ENCODE data around the gene ARHGAP15. TPM values are rescaled to one million over a fixed set of nuclear protein-coding genes. Genes with fewer than 3 reads are reported as not detected.

Gene ARHGAP15
- total RNA-seq, 1 donor from 2014 or later, result 56.2 TPM

DNA sequence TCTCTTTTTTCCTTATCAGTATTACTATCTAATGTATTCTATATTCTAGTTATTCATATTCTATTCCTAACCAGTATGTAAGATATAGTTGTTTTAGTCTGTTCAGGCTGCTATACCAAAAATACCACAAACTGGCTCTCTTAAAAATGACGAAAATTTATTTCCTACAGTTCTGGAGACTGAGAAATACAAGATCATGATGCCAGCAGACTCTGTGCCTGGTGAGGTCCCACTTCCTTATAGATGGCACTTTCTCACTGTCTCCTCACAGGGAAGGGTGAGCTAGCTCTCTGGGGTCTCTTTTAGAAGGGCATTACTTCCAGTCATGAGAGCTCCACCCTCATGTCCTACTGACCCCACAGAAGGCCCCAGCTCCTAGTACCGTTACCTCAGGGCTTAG is 4.8 kb upstream of the ARHGAP15 start:
- Mint-ChIP-seq H3K27ac (no peak overlapping the region), H3K27me3 (no peaks in the 10 kb centered on the region), H3K9me3 (no peaks in the 10 kb centered on the region), H3K4me3 (no peak overlapping the region), H3K36me3 (ENCODE audit: low read depth) (peaks cover 6% of the 10 kb centered on the region), H3K4me1 (peaks cover 26% of the 10 kb centered on the region)
- DNase-seq, result peak; percentile 55
- intact Hi-C loops (cut with micrococcal nuclease), result no loop called here

DNA sequence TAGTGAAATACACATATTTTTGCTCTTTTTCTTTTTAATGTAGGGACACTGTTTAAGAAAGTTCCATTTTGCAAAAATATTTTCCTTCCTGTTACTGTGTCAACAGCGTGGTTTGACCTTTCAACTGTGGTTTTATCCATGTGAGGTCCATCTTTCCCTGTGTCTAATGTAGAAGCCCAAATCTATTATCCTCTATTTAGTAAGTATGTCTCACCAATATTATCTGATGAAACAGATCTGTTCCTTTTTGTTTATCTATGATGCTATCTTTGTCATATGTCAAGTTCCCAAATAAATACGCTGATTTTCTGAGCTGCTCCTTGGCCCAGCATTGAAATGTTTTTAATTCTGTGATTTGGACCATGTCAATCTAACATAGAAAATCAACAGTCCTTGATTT is 3.5 kb upstream of the ARHGAP15 start:
- Mint-ChIP-seq H3K9me3 (no peaks in the 10 kb centered on the region), H3K4me1 (peaks cover 22% of the 10 kb centered on the region), H3K27me3 (no peaks in the 10 kb centered on the region), H3K4me3 (peak overlapping the region; percentile 53), H3K36me3 (ENCODE audit: low read depth) (peaks cover 2% of the 10 kb centered on the region), H3K27ac (peak overlapping the region; percentile 39)
- peak; percentile 37 for DNase-seq
- intact Hi-C loops (cut with micrococcal nuclease), result no loop called here

DNA sequence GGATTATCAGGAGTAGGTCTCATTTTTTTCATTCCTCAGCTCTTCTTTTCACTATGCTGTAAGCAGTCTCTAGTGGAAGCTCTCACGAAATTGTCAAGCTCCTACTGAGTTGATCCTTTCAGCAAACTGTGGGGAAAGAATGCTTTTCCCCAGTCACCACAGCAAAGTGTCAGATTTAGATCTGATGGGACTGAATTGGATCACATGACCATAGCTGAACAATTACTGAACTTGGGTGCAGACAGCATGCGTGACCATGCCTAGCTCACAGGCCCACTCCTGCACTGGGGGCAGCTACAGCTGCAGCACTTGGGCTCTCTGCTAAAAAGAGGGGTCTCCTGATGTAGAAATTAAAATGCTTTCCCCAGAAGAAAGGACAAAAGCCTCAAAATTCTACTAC is 3.1 kb downstream of the ARHGAP15 start:
- peak overlapping the region; percentile 82 for H3K4me3 Mint-ChIP-seq
- H3K36me3 Mint-ChIP-seq (ENCODE audit: low read depth), result peaks cover 35% of the 10 kb centered on the region
- intact Hi-C loops (cut with micrococcal nuclease), result loop anchor here (5.0 to 10.0 kb wide), 2 partner anchors 1200 to 1382 kb away; a partner anchor contains a TSS
- peaks cover 56% of the 10 kb centered on the region for H3K4me1 Mint-ChIP-seq
- H3K27me3 Mint-ChIP-seq, result no peaks in the 10 kb centered on the region
- peak overlapping the region; percentile 77 for H3K27ac Mint-ChIP-seq
- H3K9me3 Mint-ChIP-seq, result no peaks in the 10 kb centered on the region
- peak; percentile 70 for DNase-seq

DNA sequence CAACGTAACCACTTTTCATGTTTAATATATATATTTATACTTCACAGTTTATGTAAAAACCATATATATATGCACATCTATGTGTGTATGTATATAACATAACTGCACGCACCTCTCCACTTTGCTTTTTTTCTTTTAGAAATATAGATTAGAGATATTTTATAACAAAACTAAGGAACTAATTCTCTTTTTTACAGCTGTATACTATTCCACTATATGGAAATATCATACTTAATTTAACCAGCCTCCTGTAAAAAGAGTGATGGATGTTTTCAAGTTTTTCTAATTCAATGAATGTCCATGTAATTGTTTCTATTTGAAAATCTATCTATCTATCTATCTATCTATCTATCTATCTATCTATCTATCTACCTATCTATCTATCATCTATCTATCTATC is 4.6 kb downstream of the ARHGAP15 start:
- no peaks in the 10 kb centered on the region for H3K27me3 Mint-ChIP-seq
- no peaks in the 10 kb centered on the region for H3K9me3 Mint-ChIP-seq
- H3K4me1 Mint-ChIP-seq, result peaks cover 60% of the 10 kb centered on the region
- intact Hi-C loops (cut with micrococcal nuclease), result loop anchor here (5.0 to 10.0 kb wide), 2 partner anchors 1199 to 1381 kb away; a partner anchor contains a TSS
- no peak overlapping the region for H3K4me3 Mint-ChIP-seq
- peaks cover 35% of the 10 kb centered on the region for H3K36me3 Mint-ChIP-seq (ENCODE audit: low read depth)
- DNase-seq, result no peak
- no peak overlapping the region for H3K27ac Mint-ChIP-seq

DNA sequence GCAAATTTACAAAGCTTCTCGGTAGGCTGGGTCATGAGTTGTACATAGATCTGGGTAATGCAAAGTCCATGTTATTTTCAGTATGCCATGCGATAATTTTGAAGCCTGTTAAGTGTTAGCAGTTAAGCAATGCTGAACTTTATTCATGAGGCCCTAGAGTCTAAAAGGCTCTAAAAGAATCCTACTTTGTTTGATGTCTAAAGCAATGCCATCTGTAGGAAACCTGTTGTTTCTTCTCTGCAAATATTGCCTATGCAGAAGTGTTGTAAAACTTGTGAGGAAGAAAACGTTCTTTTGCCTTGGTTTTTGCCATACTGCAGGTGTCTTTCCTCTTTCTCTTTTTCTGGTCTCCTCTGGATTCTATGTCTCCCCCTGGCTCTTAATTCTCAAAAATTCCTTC is 9.1 kb downstream of the ARHGAP15 start:
- H3K27me3 Mint-ChIP-seq, result no peaks in the 10 kb centered on the region
- peaks cover 37% of the 10 kb centered on the region for H3K36me3 Mint-ChIP-seq (ENCODE audit: low read depth)
- peaks cover 4% of the 10 kb centered on the region for H3K9me3 Mint-ChIP-seq
- intact Hi-C loops (cut with micrococcal nuclease), result loop anchor here (10.0 kb wide), 1 partner anchor 1377 kb away; no protein-coding TSS in a partner anchor
- H3K4me3 Mint-ChIP-seq, result peak overlapping the region; percentile 11
- no peak overlapping the region for H3K27ac Mint-ChIP-seq
- no peak for DNase-seq
- H3K4me1 Mint-ChIP-seq, result peaks cover 73% of the 10 kb centered on the region

DNA sequence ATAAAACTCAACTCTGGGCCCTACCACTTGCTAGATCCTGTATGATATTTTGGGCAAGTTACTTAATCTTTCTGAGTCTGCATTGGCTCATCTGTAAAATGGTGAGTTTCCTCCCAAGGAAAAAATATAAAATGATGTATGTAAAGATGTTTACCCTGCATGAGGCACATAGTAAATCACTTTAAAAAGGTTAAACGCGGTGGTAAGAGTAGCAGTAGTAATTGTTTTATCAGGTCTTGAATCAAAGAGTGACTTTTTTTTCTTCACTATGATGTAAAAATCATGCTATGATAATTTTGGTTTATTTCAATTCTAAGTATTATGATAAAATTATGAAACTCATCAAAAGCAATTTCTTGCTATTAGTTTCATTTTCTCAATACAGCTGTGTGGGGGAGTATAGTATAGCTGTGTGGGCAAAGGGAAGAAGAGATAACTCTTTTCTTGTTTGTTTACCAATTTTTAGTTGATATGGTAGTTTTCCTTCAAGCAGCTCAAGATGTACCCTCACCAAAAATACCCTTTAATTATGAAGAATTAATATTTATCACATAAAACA is 10.7 kb downstream of the ARHGAP15 start:
- Mint-ChIP-seq H3K9me3 (peaks cover 4% of the 10 kb centered on the region), H3K4me1 (peaks cover 78% of the 10 kb centered on the region), H3K27ac (peak overlapping the region; percentile 77), H3K36me3 (ENCODE audit: low read depth) (peaks cover 38% of the 10 kb centered on the region), H3K27me3 (no peaks in the 10 kb centered on the region), H3K4me3 (peak overlapping the region; percentile 76)
- intact Hi-C loops (cut with micrococcal nuclease), result loop anchor here (1.0 to 10.0 kb wide), 2 partner anchors 8 to 1375 kb away; no protein-coding TSS in a partner anchor
- DNase-seq, result no peak

DNA sequence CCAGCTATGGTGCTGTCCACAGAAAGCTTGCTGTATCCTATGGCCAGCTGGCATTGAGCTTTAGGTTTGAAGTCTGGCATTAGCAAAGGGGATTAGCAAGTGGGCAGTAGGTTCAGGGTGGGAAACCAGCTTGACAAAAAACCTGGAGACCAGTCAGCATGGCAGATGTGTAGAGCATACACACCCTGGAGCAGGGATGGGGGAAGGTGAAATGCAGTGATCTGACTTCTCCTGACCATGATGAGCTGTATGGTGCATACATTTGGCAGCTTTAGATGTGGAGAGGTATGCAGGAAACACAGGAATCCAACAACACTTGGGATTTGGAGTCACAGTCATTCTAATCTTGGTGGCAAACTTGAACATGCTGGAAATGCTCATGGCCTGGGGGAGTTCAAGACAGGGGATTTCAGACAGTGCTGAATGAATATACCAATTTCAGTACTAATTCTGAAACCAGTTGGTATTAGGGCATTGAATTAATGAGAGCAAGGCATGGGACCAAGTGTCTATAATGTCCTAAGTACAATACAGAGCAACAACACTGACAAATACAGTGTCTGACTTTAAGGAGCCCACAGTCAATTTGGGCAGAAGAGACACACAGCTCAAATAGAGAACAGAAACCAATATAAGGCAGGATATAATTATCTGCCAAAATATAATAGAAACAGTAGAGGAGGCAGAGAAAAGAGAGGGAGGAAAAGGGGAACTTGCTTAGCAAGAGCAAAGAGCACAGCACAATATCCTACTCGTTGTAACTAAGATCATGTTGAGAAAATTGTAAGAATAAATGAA is 11.8 kb downstream of the ARHGAP15 start:
- H3K36me3 Mint-ChIP-seq (ENCODE audit: low read depth), result peaks cover 34% of the 10 kb centered on the region
- no peaks in the 10 kb centered on the region for H3K27me3 Mint-ChIP-seq
- H3K4me3 Mint-ChIP-seq, result peak overlapping the region; percentile 76

DNA sequence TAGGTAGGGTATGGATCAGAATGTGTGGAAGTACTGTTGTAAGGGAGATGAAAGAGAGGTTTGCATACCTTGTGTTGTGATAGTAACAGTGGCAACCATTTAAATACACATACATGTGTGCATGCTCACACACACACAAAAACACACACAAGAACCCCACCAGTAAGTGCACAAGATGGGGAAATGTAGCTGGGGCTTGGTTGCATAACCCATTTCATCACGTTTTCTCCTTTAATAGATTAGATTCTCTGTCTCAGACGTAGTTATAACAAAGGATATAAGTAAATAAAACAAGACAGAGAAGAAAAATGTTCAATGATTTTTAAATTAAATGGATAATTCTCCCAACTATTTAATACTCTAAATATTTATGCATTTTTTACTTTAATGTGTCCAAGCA is 13.4 kb downstream of the ARHGAP15 start:
- Mint-ChIP-seq H3K4me1 (peaks cover 74% of the 10 kb centered on the region), H3K36me3 (ENCODE audit: low read depth) (peaks cover 29% of the 10 kb centered on the region), H3K4me3 (no peak overlapping the region), H3K9me3 (peaks cover 4% of the 10 kb centered on the region), H3K27me3 (no peaks in the 10 kb centered on the region), H3K27ac (no peak overlapping the region)
- no peak for DNase-seq
- intact Hi-C loops (cut with micrococcal nuclease), result no loop called here

More for the DNA sequence above, 11.8 kb downstream of the ARHGAP15 start:
- Mint-ChIP-seq H3K27ac (peak overlapping the region; percentile 79), H3K9me3 (peaks cover 4% of the 10 kb centered on the region), H3K4me1 (peaks cover 76% of the 10 kb centered on the region)
- intact Hi-C loops (cut with micrococcal nuclease), result loop anchor here (1.0 kb wide), 2 partner anchors 7 to 11 kb away; no protein-coding TSS in a partner anchor
- no peak for DNase-seq

DNA sequence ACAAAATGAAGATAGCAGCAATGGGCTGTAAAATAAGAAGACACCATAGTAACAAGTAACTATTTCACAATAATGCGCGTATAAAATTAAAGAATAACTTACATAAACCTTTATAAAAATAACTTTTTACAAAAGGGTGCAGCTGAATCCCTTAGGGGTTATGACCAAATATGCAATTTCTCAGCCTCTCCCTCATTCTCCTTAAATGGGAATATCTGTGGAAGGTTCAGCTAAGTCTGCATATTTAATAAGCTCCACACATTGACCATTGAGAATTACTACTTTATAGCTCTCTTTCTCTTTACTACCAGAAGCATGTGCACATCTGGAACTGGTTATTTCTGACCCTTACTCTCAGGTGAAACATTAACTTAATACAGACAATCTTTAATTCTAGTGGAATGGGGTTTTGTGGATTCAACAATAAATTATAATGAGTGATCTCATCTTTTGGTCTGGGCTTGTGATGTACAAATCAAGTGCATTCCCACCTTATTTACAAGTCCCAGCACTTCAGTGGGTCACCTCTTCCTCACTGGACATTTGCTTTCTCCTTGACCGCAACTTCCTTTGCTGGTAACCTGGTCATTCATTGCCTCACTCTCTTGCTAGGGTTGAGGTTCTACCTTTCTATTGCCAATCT is 15.7 kb downstream of the ARHGAP15 start:
- Mint-ChIP-seq H3K4me1 (peaks cover 71% of the 10 kb centered on the region), H3K36me3 (ENCODE audit: low read depth) (peaks cover 29% of the 10 kb centered on the region), H3K9me3 (no peaks in the 10 kb centered on the region), H3K27ac (peak overlapping the region; percentile 3), H3K4me3 (no peak overlapping the region), H3K27me3 (no peaks in the 10 kb centered on the region)
- intact Hi-C loops (cut with micrococcal nuclease), result no loop called here
- DNase-seq, result no peak

DNA sequence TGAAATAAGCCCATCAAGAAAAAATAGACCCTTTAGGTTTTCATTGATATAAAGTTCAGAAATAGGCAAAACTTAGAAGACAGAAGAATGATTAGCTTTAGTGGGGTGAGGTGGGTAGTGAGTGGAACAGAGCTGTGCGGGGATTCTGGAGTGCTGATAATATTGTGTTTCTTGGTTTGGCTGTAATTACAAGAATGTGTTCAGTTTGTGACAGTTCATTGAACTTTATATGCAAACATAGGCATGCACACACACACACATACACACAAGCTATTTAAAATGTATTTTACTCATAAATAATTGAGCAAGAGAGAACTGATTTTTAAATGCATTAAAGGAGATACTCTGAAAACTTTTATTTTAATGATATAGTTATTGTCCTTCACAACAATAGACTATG is 17.1 kb downstream of the ARHGAP15 start:
- Mint-ChIP-seq H3K27ac (peak overlapping the region; percentile 10), H3K36me3 (ENCODE audit: low read depth) (peaks cover 22% of the 10 kb centered on the region), H3K4me3 (no peak overlapping the region), H3K27me3 (no peaks in the 10 kb centered on the region), H3K9me3 (no peaks in the 10 kb centered on the region), H3K4me1 (peaks cover 68% of the 10 kb centered on the region)
- no peak for DNase-seq
- intact Hi-C loops (cut with micrococcal nuclease), result no loop called here

DNA sequence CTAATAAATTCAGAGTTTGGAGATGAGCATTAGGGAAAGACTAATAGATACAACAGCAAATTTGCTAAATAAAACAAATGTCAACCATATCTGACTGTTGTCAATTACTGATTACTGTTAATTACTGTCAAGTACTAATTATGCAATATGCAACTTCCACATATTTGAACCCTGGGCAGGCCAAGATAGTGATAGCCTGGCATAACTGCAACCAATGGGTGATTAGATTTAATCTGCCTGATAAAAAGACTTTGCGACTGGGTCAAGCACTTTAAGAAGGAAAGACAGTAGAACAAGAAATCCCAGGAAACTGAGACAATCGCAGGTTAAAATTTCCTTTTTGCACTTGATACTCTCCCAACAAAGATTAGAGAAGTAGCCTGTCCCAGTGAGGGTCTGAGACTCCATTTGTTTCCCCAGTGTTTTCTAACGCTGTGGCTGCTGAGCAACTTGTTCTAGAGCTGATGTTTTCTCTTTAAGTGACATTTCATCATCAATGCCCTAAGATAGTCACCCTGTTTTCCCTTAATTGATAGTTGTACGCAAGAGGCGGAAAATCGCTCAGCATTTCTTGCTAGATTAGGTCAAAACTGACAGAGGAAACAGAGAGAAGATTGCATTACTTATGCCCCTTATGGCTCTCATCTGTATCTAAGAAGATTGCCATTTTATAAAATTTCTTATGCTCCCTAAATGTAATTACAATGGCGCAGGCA is 17.8 kb downstream of the ARHGAP15 start:
- H3K4me1 Mint-ChIP-seq, result peaks cover 68% of the 10 kb centered on the region
- no peak for DNase-seq
- H3K27me3 Mint-ChIP-seq, result no peaks in the 10 kb centered on the region
- intact Hi-C loops (cut with micrococcal nuclease), result no loop called here
- peak overlapping the region; percentile 3 for H3K4me3 Mint-ChIP-seq
- H3K9me3 Mint-ChIP-seq, result no peaks in the 10 kb centered on the region
- H3K36me3 Mint-ChIP-seq (ENCODE audit: low read depth), result peaks cover 21% of the 10 kb centered on the region
- peak overlapping the region; percentile 50 for H3K27ac Mint-ChIP-seq

DNA sequence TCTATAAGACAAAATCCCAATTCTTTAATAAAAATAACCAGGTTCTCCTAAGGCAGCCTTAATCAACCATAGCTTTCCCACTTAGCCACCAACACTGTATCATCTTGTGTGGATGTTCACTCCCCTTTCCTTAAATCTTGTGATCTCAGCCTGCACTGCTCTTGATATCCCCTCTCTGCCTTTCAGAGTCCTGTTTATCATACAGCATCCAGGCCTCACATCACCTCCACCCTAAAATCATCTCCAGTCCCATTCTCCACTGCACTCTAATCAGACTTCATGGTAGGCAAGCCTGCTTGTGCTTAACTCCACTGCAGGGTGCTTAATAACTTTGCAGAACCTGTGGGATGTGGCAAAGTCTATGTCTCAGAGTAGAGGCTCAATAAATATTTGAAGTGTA is 18.8 kb downstream of the ARHGAP15 start:
- Mint-ChIP-seq H3K9me3 (no peaks in the 10 kb centered on the region), H3K27me3 (no peaks in the 10 kb centered on the region), H3K27ac (peak overlapping the region; percentile 76), H3K4me3 (peak overlapping the region; percentile 16), H3K4me1 (peaks cover 73% of the 10 kb centered on the region), H3K36me3 (ENCODE audit: low read depth) (peaks cover 22% of the 10 kb centered on the region)
- no peak for DNase-seq
- intact Hi-C loops (cut with micrococcal nuclease), result loop anchor here (1.0 kb wide), 1 partner anchor 8 kb away; no protein-coding TSS in a partner anchor

DNA sequence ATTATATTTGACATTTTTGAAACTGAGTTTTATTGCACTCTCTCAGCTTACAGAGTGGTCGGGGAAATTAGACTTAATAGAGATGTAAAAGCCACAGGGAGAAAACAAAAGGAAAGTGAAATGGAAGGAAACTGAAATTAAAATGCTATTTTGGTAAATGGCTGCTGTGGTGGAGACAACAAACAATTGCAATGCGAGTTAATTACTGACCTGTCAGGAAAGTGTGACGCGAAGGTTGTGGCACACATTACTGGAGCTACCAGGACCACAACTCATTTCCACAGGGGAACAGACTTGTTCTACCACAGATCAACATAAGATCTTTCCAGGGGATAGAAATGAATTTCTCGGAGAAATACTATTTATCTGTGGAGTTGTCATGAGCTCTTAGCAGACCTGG is 19.5 kb downstream of the ARHGAP15 start:
- H3K27ac Mint-ChIP-seq, result peak overlapping the region; percentile 64
- no peaks in the 10 kb centered on the region for H3K27me3 Mint-ChIP-seq
- H3K4me1 Mint-ChIP-seq, result peaks cover 70% of the 10 kb centered on the region
- peak overlapping the region; percentile 64 for H3K4me3 Mint-ChIP-seq
- DNase-seq, result no peak
- peaks cover 19% of the 10 kb centered on the region for H3K36me3 Mint-ChIP-seq (ENCODE audit: low read depth)
- no peaks in the 10 kb centered on the region for H3K9me3 Mint-ChIP-seq
- intact Hi-C loops (cut with micrococcal nuclease), result loop anchor here (1.0 kb wide), 1 partner anchor 8 kb away; no protein-coding TSS in a partner anchor

Measured in activated CD4-positive, alpha-beta T cell treated with anti-CD3 and anti-CD28 coated beads, Interleukin-2, amount 10 ng/mL, durations not matched to agents 24 days and 14 days (primary cell).